GM19452 (cell line): Measurements from ENCODE around the gene MOV10L1.
"Not testable (repeated sequence)": the region's sequence is repeated elsewhere in the genome, so short reads cannot be mapped to it uniquely, and the experiment has no call there.

Experiments used
- ATAC-seq: cut with Tn5 transposase; IDR thresholded peaks from one replicate; pipeline ENCODE4 v1.9.1; 2021; ENCODE audit not compliant: unreplicated experiment

The MOV10L1 gene

GRCh38 chr22:50199829-50200460 is 110.1 kb downstream of the MOV10L1 start:
- no peak for ATAC-seq

GRCh38 chr22:50200461-50201190 is 110.8 kb downstream of the MOV10L1 start, which contains the start of gene SELENOO:
Gene SELENOO (plus strand): TSS chr22:50201011. CDS start chr22:50201037, 26 bp downstream.
- peak; percentile 60 for ATAC-seq

- ATAC-seq: peak; percentile 34
Observed at GRCh38 chr22:50201191-50202129, 111.7 kb downstream of the MOV10L1 start.

GRCh38 chr22:50202130-50202666 is 112.4 kb downstream of the MOV10L1 start:
- no peak for ATAC-seq

GRCh38 chr22:50203288-50203687 is 113.5 kb downstream of the MOV10L1 start:
- no peak for ATAC-seq

- ATAC-seq: no peak
Observed at GRCh38 chr22:50204571-50204970, 114.8 kb downstream of the MOV10L1 start.

GRCh38 chr22:50204998-50205397 is 115.2 kb downstream of the MOV10L1 start:
- not testable (repeated sequence) for ATAC-seq

- ATAC-seq: no peak
Observed at GRCh38 chr22:50205781-50206569, 116.2 kb downstream of the MOV10L1 start.

- no peak for ATAC-seq
Observed at GRCh38 chr22:50206599-50206998, 116.8 kb downstream of the MOV10L1 start.

GRCh38 chr22:50207383-50208140 is 117.8 kb downstream of the MOV10L1 start:
- no peak for ATAC-seq

- ATAC-seq: no peak
Observed at GRCh38 chr22:50208430-50208938, 118.7 kb downstream of the MOV10L1 start.

- ATAC-seq: no peak
Observed at GRCh38 chr22:50208939-50209892, 119.4 kb downstream of the MOV10L1 start.

GRCh38 chr22:50209893-50210292 is 120.1 kb downstream of the MOV10L1 start:
- ATAC-seq: no peak

- ATAC-seq: no peak
Observed at GRCh38 chr22:50210378-50211139, 120.8 kb downstream of the MOV10L1 start.

- ATAC-seq: no peak
Observed at GRCh38 chr22:50211147-50211546, 121.3 kb downstream of the MOV10L1 start.
